ENCODE data around the gene GTPBP1.
A peak's percentile ranks its signal among the peaks of the same experiment; 100 is the strongest.

GTPBP1 gene

DNA sequence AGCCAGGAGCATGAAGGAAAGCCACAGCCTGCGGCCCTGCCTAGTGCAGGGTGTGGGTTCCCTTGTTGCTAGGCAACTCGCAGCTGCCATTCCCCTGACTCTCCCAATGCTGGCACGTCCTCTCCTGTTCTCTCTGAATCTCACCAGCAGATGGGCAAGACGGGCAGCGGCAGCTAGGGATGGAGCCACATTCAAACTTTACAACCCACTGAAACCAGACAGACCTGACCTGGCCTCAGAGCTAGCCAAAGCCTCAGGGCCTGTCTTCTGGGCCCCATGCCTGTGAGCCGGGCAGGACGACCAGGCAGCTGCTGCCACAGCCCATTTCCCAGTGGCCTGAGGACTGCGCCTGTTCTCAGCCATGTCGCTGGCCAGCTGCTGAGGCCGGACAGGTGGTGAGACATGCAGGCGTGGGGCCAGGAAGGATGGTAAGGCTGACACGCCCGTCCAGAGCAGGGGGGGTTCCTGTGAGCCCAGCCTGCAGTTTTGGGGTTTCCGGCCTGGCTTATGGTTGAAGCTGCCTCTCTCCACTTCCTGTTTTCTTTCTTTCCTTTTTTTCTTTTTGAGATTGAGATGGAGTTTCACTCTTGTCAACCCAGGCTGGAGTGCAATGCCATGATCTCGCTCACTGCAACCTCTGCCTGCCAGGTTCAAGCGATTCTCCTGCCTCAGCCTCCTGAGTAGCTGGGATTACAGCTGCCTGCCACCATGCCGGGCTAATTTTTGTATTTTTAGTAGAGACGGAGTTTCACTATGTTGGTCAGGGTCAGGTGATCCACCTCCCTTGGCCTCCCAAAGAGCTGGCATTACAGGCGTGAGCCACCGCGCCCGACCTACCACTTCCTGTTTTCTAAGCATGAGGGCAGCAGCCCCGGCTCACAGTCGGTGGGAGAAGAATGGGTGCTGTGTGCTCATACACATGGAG lies 45.9 kb downstream of the GTPBP1 start:
- H3K4me3 ChIP-seq (ENCODE audit: low read depth, low read length), result no peak overlapping the region
- no peaks in the 10 kb centered on the region for H3K27me3 ChIP-seq (ENCODE audit: insufficient read depth, low read depth, severe bottlenecking)
- H3K9me3 ChIP-seq (ENCODE audit: severe bottlenecking), result no peaks in the 10 kb centered on the region
- TF ChIP-seq, protein P1, sequence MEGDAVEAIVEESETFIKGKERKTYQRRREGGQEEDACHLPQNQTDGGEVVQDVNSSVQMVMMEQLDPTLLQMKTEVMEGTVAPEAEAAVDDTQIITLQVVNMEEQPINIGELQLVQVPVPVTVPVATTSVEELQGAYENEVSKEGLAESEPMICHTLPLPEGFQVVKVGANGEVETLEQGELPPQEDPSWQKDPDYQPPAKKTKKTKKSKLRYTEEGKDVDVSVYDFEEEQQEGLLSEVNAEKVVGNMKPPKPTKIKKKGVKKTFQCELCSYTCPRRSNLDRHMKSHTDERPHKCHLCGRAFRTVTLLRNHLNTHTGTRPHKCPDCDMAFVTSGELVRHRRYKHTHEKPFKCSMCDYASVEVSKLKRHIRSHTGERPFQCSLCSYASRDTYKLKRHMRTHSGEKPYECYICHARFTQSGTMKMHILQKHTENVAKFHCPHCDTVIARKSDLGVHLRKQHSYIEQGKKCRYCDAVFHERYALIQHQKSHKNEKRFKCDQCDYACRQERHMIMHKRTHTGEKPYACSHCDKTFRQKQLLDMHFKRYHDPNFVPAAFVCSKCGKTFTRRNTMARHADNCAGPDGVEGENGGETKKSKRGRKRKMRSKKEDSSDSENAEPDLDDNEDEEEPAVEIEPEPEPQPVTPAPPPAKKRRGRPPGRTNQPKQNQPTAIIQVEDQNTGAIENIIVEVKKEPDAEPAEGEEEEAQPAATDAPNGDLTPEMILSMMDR (IDR thresholded peaks at IDR 0.05; ENCODE audit: low read depth, low read length), result no peak
- DNase-seq, result no peak
- peaks cover 71% of the 10 kb centered on the region for H3K36me3 ChIP-seq
- H3K27ac ChIP-seq, result no peak overlapping the region

DNA sequence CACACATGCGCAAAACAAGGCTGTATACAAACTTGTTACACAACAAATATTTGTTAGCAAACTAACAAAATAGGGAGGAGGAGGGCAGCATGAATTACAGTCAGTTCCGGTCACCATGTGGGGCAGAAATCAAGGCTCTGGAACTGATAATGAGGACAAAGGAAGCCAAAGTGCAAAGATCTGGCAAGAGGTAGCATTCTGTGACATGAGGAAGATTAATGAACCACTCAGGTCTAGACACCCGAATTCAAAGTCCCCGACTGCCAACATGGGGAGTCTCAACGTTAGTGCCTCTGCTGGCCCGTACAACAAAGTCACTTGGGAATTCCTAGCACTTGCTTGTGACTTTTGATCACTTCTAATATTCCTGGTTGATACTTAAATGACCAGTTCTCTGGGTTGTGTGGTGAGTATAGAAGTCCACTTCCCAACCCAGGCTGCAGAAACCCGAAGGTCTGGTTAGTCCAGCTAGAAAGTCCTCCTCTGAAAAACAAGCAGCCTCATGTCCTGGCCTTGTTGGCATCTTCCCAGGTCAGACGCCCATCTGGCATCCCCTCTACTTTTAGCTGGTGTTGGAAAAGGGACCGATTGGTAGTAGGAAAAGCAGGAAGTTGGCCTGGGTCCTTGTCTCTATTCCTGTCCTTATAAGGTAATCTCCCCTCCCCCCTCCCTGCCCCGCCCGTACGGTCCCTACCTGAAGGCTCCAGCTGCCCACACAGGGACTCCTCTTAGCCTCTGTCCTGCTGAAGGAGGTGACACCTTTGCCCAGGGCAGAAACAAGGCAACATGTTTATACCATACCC lies 48.4 kb downstream of the GTPBP1 start:
- no peaks in the 10 kb centered on the region for H3K27me3 ChIP-seq (ENCODE audit: insufficient read depth, low read depth, severe bottlenecking)
- H3K9me3 ChIP-seq (ENCODE audit: severe bottlenecking), result no peaks in the 10 kb centered on the region
- peak; percentile 43 for DNase-seq
- TF ChIP-seq, protein P1 (IDR thresholded peaks at IDR 0.05; ENCODE audit: low read depth, low read length), result no peak
- peak overlapping the region; percentile 77; the same call in 1 of the 2 replicates for H3K4me3 ChIP-seq (ENCODE audit: low read depth, low read length)
- H3K27ac ChIP-seq, result peak overlapping the region; percentile 27; the same call in 1 of the 2 replicates
- peaks cover 46% of the 10 kb centered on the region for H3K36me3 ChIP-seq

DNA sequence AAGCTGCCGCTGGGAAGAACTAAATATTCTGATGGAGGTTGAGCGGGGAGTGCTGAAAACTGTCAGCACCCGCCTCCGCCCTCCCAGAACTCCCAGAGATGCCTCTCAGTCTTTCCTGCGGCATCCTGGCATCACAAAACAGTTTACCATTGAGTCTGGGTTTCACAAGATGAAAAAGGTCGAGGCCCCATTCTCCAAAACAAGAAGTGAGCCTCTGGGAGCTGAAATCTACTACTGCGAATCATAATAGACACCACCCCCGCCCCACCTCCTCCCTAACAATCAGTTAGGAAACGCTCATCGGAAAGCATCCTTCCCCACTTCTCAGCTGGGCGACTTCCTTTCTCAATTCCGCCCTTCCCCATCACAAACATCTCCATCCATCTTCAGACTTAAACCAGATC lies 49.0 kb downstream of the GTPBP1 start:
- no peaks in the 10 kb centered on the region for H3K27me3 ChIP-seq (ENCODE audit: insufficient read depth, low read depth, severe bottlenecking)
- H3K27ac ChIP-seq, result peak overlapping the region; percentile 76
- peak overlapping the region; percentile 77 for H3K4me3 ChIP-seq (ENCODE audit: low read depth, low read length)
- no peak for DNase-seq
- H3K36me3 ChIP-seq, result peaks cover 40% of the 10 kb centered on the region
- TF ChIP-seq, protein P1 (IDR thresholded peaks at IDR 0.05; ENCODE audit: low read depth, low read length), result no peak
- H3K9me3 ChIP-seq (ENCODE audit: severe bottlenecking), result no peaks in the 10 kb centered on the region

DNA sequence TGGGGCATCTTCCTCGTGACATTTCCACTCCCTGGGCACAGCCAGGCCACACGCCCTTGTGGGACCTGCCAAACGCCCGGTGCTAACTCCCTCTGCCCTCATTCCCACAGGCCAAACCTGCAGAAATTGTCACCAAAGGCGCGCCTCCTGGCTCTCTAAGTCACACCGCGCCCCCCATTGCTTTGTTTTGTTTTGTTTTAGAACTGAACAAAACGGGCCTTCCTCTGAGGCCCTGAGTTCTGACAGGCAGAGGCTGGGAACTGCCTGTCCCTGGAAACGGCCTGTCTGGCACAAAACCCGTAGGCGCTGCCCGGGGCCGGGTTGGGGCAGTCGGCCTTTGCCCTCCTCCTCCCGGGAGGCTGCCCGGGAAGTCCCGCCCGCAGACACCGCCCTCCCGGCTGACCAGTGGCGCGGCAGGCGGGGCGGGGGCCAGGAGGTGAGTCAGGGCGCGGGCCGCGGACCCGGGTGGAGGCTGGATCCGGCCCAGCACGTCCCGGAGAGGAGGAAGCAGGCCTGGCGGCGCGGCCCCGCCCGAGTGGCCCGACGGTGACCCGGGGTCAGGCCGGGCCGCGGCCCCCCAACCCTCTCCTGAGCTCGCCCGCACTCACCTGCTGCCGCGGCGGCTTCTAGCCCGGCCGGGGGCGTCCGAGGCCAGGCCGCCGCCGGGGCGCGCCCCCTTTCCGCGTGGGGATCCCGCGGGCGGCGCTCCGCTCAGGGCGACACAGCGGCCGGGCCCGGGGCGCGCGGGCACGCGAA lies 49.6 kb downstream of the GTPBP1 start:
- H3K36me3 ChIP-seq, result peaks cover 34% of the 10 kb centered on the region
- DNase-seq, result peak; percentile 68
- H3K27ac ChIP-seq, result peak overlapping the region; percentile 76
- no peaks in the 10 kb centered on the region for H3K27me3 ChIP-seq (ENCODE audit: insufficient read depth, low read depth, severe bottlenecking)
- TF ChIP-seq, protein P1 (IDR thresholded peaks at IDR 0.05; ENCODE audit: low read depth, low read length), result no peak
- H3K9me3 ChIP-seq (ENCODE audit: severe bottlenecking), result no peaks in the 10 kb centered on the region
- peak overlapping the region; percentile 77 for H3K4me3 ChIP-seq (ENCODE audit: low read depth, low read length)

DNA sequence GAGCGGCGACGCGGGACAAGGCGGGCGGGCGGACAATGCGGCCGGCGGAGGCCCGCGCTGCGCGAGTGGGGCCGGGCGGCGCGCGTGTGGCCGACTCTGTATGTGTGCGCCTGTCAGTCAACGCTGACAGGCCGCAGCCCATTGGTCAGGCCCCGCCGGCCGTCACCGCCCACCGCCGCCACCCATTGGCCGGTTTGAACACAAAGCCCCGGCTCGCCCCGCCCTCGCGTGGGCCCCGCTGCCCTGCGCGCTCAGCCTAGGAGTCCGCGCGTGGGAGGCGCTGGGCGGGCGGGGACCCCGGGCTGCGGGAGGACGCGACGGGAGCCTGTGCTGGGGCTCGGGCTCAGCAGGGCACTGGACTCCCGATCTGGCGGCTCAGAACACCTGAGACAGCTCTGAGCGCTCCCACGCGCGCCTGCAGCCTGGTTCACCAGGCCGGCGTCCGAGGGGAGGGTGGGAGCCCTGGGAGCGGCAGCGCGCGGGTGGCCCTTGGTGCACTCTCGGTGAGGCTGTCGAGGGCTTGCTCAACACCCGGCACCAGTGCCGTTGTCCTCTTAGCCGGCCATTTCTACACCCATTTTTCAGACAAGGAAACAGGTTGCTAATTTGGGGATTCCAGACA lies 50.3 kb downstream of the GTPBP1 start, which contains the start of gene SUN2:
TSS of gene SUN2 (minus strand) at position 88 of the 622 bp plus-strand sequence. CDS start 3,370 bp downstream, outside the sequence.
- Histone ChIP-seq H3K27ac (peak within 1 kb of the TSS; percentile 93), H3K36me3 (peaks cover 27% of the 10 kb centered on the region), H3K4me3 (ENCODE audit: low read depth, low read length) (peak within 1 kb of the TSS; percentile 85), H3K9me3 (ENCODE audit: severe bottlenecking) (no peaks in the 10 kb centered on the region), H3K27me3 (ENCODE audit: insufficient read depth, low read depth, severe bottlenecking) (no peaks in the 10 kb centered on the region)
- DNase-seq, result peak; percentile 89
- TF ChIP-seq, protein P1 (IDR thresholded peaks at IDR 0.05; ENCODE audit: low read depth, low read length), result no peak

Measured in WERI-Rb-1 (cell line).